ENCODE results near the gene ANKHD1.

Gene ANKHD1

DNA sequence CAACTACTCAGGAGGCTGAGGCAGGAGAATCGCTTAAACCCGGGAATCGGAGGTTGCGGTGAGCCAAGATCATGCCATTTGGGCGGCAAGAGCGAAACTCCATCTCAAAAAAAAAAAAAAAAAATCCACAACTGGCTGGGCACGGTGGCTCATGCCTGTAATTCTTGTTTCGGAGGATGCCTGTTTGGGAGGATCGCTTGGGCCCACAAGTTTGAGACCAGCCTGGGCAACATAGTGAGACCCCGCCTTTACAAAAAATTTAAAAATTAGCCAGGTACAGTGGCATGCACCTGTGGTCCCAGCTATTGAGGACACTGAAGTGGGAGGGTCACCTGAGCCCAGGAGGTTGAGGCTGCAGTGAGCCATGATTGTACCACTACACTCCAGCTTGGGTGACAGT is 144.0 kb downstream of the ANKHD1 start:
- no peak for FAIRE-seq

DNA sequence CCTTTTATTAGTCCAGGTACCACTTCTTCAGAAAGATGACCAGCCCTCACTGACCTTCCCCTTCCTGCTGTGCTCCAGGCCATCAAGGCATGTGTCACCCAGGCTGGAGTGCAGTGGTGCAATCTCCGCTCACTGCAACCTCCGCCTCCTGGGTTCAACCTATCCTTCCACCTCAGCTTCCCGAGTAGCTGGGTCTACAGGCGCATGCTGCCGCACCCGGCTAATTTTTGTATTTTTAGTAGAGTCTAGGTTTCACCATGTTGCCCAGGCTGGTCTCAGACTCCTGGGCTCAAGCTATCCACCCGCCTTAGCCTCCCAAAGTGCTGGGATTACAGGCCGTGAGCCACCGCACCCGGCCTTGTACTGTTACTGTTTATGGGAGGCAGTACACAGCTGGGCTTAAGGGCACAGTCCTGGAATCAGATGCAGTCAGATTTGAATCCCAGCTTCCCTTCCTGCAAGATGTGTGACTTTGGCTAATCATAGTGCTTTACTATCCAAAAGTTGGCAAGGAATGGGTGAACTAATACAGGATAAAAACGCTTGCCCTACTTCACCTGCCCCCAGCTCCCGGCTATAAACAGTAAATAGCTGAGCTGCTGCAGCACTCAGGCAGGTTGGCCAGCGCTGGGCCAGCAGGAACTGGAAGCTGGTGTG is 145.3 kb downstream of the ANKHD1 start:
- FAIRE-seq, result no peak

DNA sequence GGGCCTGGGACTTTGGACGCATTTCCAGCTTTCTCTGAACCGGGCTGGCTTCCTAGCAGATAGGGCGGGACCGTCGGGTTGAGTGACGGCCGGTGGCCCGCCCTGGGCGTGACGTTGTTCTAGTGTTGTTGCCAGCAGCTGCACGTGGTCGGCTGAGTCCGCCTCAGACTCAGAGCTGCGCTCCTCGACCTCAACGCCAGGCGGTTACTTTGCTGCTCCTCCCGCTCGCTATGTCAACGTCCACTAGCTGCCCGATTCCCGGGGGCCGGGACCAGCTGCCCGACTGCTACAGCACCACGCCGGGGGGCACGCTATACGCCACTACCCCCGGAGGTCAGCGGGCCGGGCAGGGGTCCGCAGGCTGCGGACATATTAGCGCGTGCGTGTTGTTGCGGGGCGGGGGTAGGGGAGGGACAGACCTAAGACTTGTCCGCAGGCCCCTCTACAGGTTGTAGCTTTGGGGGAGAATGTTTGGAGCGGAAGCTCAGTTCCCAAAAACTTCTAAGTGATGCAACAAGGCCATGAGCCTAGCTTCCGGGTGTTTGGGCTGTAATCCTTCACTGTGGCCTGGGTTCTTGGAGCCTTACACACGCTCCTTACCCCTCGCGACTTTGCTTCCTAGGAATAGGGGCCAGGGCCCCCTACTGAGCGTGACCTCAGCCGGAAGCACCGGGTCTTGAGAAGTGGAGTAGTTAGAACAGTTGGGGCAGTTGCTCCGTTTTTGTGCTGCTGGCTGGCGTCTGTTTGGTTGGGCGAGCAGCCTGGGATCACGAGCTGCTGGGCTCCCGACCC is 146.1 kb downstream of the ANKHD1 start, which contains the start of gene EIF4EBP3:
Gene EIF4EBP3, plus strand, starts transcription at position 155 of the 792 bp plus-strand sequence. Its CDS starts 76 bp downstream, at position 231.
- FAIRE-seq, result peak; percentile 33

DNA sequence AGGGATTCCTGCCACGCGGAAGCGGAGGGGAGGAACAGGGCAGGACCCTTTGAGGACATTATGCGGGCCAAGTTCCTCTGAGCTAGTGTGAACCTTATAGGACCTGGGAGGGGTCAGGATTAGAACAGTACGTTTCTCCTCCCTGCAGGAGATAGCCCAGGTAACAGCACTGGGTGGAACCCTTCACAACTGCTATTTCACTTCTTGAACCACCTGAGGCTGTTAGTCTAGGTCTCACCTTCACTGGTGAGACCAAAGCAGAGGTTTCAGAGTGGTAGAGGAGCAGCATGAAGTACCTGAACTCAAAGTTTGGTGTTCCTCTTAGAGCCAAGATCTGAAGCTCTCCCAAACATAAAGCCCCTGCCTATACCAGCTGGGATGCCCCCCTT is 146.7 kb downstream of the ANKHD1 start:
- no peak for FAIRE-seq

DNA sequence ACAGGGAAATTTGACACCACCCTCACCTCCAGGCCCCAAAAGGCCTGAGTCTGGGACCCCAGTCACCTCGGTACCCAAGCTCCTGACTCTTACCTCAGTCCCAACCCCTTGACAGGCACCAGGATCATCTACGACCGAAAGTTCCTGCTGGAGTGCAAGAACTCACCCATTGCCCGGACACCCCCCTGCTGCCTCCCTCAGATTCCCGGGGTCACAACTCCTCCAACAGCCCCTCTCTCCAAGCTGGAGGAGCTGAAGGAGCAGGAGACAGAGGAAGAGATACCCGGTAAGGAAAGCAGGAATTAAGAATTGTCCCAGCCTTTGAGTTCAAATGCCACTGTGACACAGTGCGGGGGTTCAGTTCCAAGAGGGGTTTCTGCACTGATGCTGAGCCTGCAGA is 147.2 kb downstream of the ANKHD1 start:
- FAIRE-seq, result no peak

DNA sequence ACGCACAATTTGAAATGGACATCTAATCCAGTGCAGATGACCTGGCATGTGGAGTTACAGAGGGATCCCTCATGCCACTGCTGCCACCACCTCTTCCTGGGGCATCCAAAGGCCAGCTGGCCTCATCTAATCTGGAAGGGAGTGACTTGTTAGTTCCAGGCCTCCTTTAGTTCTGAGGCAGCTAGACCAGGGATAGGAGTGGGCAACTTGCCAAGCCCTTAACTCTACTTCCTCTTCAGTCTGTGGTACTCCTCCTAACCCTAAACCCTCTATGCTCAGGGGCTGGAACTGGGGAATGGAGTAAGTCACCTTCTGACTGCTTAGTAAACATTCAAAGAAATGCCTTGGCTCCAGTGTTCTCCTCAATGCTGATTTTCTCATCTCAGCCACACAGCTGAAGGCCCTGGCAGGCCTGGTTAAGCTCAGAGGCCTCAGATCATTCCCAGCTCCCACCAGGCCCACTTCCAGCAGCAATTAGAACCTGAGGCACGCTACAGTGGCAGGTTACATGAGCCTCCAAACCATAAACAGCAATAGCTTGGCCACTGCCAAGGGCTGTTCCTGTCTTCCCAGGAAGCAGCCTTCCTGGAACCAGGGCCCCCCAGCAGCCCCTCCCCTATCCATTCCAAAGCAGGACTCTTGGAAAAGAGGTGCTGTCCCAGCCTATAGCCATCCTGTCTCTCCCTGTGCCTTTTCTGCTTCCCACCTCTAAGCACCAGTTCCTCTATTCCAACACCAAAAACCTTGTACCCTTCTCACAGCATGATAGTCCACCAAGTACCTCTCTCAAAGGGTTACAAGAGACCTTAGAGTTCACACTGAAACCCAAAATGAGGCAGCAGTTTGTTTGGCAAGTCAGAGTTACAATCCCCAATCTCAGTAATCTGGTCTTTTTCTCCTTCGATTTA is 147.9 kb downstream of the ANKHD1 start:
- FAIRE-seq, result no peak

DNA sequence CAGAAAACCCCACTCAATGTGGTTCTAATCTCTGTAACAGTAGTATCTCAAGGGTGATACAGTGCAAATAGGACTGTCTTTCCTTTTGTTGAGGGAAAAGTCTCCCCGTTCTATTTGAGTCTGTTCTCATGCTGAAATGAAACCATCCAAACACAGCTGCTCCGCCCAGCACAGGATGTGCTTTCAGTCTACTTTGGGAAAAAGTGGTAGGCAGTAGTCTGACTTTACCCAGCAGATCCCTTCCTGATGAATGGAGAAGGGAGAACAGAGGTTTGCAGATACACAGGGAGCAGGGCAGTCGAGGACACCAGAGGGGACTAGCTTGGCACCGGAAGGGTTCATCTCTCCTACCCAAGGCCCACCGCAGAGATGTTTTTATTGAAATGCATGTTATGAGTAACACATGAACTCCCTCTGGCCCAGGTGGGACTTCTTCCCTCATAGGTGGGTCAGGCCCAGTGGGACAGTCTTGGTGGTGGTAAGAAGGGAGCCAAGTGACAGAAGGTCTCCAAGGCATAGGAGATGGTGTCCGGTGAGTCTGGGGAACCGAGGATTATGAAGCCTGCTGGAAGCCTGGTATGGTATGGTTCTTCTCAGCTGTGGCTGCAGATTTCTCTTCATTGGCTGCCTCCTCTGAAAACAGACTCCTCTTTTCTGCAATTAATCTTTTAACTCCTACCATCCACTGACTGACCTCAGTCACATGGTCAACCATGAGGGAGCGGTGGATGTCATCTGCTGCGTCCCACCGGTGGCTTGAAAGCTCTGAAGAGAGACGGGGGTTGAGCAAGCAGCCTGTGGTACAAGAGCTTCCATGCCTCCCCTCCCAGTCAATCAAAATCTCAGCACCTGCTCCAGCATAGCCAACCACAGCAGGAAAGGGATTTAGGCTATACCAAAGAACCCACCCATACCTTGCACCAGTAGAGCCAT is 148.8 kb downstream of the ANKHD1 start:
- no peak for FAIRE-seq

DNA sequence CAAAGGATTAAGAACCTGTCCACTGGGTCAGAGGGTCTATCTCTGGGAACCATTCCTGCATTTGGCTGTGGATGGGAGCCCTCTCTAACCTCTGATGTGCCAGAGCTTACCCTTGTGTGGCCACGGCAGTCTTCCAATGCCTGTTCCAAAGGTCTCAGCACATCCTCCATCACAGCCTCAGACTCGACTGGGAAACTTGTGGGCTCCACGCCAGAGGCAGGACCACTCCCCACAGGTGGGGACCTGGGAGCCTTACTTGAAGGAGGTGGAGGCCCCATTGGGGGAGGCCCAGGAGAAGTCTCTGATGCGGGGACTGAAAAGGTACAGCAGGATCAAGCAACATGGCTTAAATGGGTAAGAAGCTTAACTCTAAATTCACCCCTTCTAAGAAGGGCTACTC is 150.2 kb downstream of the ANKHD1 start:
- no peak for FAIRE-seq

DNA sequence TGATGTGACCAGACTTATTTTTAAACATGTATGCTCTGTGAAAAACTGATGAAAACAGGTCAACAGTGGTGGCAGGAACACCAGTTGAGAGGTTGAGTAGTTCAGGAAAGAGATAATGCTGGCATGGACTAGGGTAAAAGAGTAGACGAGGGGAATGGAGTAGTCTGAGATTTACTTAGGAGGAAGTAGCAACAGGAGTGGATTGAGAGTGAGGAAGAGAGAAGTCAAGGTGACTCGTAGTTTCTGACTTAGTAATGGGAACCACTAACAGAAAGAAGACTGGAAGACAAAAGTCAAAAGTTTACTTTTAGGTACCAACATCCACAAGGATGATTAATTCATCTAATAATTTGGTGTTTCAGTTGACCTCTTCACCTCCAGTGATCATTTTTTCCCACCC is 152.0 kb downstream of the ANKHD1 start:
- no peak for FAIRE-seq

DNA sequence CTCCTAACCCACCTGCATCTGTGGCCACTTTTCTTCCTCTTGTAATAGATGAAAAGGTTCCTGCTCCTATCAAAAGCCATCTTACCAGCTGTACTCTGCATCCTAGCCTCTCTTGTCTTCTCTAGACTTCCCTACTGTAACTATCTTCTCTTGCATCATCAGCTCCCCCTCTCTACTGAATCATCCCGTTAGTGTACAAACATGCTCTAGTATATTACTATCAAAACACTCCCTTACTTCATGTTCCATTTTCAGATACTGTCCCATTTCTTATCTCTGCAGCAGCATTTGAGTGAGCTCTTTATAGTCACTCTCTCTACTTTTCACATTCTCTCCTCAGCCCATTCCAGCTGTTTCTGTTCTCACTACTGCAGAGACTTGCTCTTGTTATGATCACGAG is 152.8 kb downstream of the ANKHD1 start:
- FAIRE-seq, result no peak

DNA sequence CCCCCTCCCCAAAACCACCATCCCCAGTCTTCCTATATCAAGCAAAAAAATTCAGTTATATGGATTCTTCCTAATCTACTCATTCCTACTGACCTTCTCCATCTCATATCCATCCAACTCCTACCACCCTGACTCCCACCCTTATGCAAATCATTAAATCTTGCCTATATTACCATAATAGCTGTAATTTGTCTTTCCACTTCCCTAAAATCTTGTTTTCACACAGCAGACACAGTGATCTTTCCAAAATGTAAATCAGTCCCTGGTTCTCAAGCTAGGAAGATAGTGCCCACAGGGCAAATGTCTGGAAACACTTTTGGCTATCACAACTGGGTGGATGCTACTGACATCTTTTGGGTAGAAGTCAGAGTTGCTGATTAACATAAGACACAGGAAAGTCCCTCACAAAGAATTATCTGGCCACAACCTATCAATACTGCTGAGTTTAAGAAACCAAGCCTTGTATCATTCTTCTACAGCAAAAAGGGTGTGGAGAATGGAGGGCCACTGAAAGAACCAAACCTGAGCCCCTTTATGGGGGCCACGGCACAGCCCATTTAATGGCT is 154.2 kb downstream of the ANKHD1 start:
- no peak for FAIRE-seq

DNA sequence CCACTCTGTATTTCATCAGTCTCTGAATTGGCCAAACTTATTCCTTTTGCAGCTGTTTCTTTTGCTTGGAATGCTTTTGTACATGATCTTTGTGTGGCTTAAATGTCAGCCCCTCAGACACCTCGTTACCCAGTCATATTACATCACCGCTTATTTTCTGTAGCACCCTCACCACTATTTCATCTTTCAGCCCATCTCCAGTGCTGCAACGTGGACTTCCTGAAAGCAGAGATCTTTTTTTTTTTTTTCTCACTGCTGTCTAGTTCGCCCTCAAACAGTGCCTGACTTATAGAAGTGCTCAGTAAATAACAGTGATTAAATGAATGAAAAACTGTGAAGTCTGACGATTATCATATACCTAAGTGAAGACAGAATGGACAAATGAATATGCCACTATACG is 154.8 kb downstream of the ANKHD1 start:
- FAIRE-seq, result no peak

DNA sequence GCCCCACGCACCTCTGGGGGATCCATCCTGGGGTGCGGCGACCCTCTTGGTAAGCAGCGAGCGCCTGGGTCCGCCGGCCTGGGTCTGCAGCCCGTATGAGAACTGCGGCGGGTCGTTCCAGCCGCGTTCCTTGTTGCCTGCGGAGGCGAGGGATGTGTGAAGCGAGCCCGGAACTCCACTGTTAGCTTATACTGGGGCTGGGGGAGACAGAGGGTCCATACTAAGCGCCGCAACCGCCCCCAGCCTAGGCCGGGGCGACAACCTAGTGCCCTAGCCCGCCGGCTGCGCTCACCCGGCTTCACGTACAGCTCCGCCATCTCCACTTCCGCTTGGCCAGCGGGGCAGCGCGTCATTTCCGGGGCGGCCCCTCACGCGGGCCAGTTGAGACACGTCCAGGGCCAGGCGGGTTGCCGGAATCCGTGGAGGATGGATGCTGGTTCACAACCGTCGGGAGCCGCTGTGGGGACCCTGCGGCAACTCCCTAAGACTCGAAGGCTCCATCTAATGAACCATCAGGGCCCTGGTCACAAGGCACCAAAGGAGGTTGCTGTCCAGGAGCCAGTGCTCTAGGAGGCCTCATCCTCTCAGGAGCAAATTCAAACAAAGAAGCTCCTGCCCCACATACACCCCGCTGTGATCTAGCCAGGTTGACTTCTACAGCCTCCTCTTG is 155.6 kb downstream of the ANKHD1 start, which contains the start of gene SRA1:
Gene SRA1, minus strand, starts transcription at position 338 of the 670 bp plus-strand sequence. Its CDS starts 21 bp downstream, at position 317.
- no peak for FAIRE-seq

DNA sequence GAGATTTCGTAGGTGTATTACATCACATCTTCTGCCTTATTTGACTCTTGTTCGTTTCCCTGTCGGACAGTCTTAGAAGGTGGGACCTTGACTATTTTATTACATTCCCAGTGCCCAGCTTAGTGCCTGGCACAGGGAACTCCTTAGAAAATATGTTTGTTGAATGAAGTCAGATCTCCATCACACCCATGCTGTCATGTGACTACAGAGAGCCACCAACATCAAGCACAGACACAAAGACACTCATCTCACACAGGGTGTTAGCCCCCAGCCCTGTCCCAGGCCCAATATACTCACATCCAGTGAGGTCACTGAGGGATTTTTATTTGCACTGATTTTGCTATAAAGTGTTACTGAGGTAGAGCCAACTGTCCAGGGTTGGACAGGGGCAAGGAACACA is 156.3 kb downstream of the ANKHD1 start:
- FAIRE-seq, result no peak

DNA sequence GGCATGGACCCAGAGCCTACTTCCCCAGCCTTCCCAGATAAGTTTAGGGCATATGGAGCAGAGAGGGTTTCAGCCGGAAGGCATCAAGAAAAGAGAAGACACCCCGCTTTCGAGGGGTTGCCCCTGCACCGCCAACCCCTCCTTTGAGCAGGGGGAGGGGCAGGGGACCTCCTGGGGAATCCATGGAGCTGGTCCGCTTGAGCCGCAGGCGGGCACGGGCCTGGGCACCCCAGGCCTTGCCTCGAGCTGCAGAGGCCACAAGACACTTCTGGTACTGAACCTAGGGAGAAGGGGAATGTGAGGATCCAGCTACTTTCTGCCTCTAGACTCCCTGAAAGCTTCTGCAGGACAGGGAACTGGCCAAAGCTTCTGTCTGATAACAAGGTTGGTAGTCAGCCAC is 156.9 kb downstream of the ANKHD1 start:
- no peak for FAIRE-seq

DNA sequence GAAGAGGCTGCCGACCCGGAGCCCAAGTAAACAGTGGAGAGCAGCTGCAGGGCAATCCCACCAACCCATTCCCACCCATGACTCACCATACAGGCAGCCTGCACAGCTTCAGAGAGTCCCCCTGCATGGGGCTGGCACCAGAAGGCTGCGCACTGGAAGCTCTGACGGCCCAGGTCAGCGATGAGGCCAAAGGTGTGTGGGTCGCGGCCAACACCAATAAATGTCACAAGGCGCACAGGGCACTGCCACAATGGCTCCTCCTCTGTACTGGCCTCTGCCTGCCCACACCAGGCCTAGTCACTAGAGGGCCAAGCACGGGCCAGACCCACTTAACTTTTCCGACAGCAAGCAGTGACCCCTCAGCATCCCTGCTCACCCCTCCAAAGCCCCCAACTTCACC is 158.6 kb downstream of the ANKHD1 start:
- FAIRE-seq, result no peak

DNA sequence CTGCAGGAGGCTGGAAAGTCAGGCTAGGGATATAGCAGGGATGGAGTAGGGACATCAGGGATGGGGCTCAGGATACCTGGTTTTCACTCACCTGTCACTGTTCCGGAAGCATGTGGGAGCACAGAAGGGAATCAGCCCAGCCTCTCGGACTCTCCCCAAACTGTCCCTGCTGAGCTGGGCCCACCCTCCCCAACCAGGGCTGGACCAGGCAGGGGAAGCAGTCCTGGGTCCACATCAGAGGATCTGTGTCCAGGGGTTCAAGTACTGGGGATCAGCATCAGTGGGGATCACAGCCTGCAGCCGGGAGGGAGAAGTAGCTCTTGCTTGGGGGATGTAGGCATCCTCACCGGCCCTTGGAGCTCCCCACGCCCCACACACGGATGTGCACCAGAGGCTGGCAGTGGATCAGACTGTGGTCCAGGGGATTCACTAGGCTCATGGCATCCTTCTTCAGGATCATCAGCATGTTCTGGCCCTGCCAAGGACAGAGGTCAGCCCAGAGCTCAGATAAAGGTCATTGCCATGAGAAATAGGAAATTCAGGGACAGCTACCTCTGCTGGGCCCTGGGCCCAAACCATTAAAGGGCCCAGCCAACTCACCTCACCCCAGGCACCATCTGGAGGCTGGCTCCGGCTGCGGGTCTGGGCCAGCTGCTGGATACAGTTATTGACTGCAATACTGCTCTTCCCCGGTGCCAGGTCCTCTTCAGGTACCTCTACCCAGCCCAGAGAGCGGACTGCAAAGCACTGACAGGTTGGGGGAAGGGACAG is 160.3 kb downstream of the ANKHD1 start:
- FAIRE-seq, result no peak

DNA sequence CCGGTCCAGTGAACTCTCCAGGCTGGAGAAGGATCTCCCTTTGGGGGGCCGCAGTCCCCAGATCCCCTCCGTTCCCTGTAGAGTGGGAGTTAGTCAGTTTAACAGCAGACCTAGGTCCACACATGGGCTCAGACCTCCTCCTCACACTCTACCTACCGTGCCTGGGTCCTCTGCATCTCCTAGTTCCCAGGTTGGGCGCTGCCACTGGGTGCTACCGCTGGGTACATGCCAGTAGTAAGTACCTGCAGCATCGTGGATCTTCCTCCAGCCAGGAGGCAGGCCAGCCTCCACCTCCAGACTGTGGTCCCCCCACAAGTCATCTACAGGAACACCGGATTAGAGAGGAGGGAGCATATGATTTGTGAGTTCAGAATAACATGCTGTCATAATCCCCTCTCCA is 162.0 kb downstream of the ANKHD1 start:
- FAIRE-seq, result no peak

DNA sequence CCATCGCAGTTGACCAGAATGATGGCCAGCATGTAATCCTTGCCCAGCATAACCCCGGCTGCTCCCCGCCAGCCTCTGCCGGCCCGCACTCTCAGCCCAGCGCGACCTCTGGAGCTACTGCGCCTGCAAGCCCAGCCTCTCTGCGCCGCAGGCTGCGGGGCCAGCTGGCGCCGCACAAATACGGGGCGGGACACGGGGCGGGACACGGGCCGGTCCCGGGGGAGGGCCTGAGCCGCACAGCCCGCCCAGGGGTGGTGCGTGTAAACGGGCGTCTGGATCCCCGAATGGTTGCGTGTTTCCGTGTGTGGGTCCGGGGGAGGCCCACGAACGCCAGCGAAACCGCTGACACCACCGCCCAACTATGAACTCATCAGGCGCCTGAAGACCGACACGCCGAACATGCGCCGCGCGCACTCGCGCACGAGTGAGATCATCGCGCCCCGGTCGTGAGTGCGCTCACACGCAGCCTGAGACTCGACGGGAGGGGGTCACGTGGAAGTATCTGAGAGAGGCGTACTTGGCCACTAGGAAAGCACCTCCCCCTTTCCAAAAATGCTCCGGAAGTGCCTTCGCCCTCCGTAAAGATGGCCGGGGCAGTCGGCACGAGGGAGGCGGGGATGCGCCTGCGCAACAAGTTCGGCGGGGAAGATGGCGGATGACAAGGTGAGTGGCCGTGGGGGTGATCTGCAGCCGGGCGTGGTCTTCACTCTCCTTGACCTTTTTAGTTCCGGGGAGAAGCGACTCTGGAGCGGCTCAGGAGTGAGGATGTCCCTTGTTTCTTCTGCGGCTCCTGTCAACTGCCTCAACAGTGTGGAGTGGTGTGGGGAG is 162.8 kb downstream of the ANKHD1 start, which contains the start of the genes APBB3 and SLC35A4:
Gene APBB3, minus strand, starts transcription at position 403 of the 828 bp plus-strand sequence. Its CDS starts 353 bp downstream, at position 50.
Gene SLC35A4, plus strand, starts transcription at position 633 of the 828 bp plus-strand sequence. CDS start 2,342 bp downstream, outside the sequence.
- peak; percentile 9 for FAIRE-seq
